ENCODE measurements around the gene FASTK. TPM values are rescaled to one million over a fixed set of nuclear protein-coding genes. Genes with fewer than 3 reads are reported as not detected.

The FASTK gene
- total RNA-seq, 4 donors from 2014 or later, result 51.3 to 82.2 (median 60.8) TPM

DNA sequence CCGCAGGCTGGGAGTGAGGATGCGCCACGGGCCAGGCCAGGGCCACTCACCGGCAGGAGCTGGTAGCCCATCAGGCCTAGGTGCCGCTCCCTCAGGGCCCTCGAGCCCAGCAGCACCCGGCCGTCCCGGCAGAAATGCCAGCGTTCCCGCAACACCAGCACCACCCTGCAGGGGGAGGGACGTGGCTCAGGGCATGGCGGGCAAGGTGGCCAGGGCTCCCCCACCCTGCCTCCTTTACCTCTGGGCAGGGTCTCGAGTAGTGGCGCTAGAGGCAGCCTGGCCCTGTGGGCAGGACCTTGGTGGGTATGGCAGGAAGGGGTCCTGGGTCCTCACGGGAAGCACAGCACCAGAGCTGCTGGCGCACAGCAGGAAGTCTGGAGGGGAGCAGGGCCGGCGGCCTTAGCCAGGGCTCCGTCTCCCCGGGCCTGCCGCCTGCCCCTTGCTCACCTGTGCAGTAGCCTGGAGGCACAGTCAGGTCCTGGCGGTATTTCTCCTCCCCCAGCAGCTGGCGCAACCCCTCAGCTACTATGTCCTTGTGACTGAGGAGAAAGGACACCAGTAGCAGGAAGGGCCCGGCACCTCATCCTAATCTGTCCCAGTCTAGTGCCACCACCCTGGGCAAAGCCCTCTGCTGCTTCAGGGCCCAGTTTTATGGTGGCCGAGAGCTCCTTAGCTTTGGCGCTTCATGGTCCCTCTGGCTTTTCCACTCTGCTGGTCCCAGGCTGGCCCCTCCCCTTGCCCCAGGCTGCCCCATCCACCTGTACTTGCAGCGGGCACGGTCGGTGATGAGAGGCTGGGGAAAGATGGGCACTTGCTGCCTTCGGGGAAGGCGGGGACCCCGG is 3.5 kb downstream of the FASTK start:
- H3K4me1 ChIP-seq, result peaks cover 3 to 52% (median 24%) of the 10 kb centered on the region in 3 donors
- H3K27ac ChIP-seq, result peak overlapping the region in 2 of 4 donors; percentile 15 to 36
- no peak for ATAC-seq
- no peaks in the 10 kb centered on the region for H3K27me3 ChIP-seq
- H3K4me3 ChIP-seq, result no peak overlapping the region
- H3K36me3 ChIP-seq, result peaks cover 0 to 57% of the 10 kb centered on the region in 2 donors
- TF ChIP-seq EP300 (IDR thresholded peaks at IDR 0.05), result no peak
- H3K9me3 ChIP-seq, result no peaks in the 10 kb centered on the region
- WGBS, 2 donors (ENCODE audit: low coverage in 1 of 2), result no CpG with 5 or more reads among the region's 33 CpGs

DNA sequence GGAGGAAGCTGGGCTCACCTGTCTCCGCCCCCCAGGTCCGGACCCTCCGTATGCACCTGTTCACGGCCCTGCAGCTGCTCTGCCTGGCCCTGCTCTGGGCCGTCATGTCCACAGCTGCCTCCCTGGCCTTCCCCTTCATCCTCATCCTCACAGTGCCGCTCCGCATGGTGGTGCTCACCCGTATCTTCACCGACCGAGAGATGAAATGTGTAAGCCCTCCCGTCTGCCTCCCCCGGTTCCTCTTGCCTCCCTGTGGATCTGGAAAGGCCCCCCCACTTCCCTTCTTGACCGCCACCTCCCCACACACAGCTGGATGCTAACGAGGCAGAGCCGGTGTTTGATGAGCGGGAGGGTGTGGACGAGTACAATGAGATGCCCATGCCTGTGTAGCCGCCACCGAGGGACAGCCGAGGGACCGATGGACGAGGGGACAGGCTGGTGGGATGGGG is 4.6 kb downstream of the FASTK start:
- no peak for ATAC-seq
- Histone ChIP-seq H3K27ac (no peak overlapping the region), H3K4me3 (no peak overlapping the region), H3K36me3 (peaks cover 0 to 68% of the 10 kb centered on the region in 2 donors), H3K27me3 (no peaks in the 10 kb centered on the region), H3K9me3 (no peaks in the 10 kb centered on the region), H3K4me1 (peaks cover 0 to 42% (median 14%) of the 10 kb centered on the region in 3 donors)
- TF ChIP-seq, protein P1, sequence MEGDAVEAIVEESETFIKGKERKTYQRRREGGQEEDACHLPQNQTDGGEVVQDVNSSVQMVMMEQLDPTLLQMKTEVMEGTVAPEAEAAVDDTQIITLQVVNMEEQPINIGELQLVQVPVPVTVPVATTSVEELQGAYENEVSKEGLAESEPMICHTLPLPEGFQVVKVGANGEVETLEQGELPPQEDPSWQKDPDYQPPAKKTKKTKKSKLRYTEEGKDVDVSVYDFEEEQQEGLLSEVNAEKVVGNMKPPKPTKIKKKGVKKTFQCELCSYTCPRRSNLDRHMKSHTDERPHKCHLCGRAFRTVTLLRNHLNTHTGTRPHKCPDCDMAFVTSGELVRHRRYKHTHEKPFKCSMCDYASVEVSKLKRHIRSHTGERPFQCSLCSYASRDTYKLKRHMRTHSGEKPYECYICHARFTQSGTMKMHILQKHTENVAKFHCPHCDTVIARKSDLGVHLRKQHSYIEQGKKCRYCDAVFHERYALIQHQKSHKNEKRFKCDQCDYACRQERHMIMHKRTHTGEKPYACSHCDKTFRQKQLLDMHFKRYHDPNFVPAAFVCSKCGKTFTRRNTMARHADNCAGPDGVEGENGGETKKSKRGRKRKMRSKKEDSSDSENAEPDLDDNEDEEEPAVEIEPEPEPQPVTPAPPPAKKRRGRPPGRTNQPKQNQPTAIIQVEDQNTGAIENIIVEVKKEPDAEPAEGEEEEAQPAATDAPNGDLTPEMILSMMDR (IDR thresholded peaks at IDR 0.05), result no peak
- no peak for TF ChIP-seq POLR2A (IDR thresholded peaks at IDR 0.05)
- no peak for TF ChIP-seq POLR2AphosphoS5 (IDR thresholded peaks at IDR 0.05)
- no peak for TF ChIP-seq EP300 (IDR thresholded peaks at IDR 0.05)
- 75 to 85% methylated on average over 5 to 20 of the region's 22 CpGs for WGBS, 2 donors (ENCODE audit: low coverage in 1 of 2)

DNA sequence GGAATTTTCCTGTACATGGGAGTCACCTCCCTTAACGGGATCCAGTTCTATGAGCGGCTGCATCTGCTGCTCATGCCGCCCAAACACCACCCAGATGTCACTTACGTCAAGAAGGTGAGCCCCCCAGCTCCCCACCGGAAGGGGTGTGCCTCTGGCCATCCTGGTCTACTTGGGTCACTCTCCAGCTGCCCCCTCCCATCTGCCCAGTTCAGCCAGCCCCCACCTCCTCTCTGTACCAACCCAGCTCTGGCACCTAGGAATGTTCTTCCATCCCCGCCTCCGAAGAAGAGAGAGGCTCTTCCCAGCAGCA is 5.0 kb downstream of the FASTK start:
- ATAC-seq, result no peak
- Histone ChIP-seq H3K27ac (no peak overlapping the region), H3K36me3 (peaks cover 0 to 72% of the 10 kb centered on the region in 2 donors), H3K9me3 (no peaks in the 10 kb centered on the region), H3K4me3 (no peak overlapping the region), H3K27me3 (no peaks in the 10 kb centered on the region), H3K4me1 (peaks cover 0 to 38% (median 12%) of the 10 kb centered on the region in 3 donors)
- 77% methylated on average over 4 of the region's 7 CpGs; no CpG with 5 or more reads in 1 of the 2 donors for WGBS, 2 donors (ENCODE audit: low coverage in 1 of 2)
- TF ChIP-seq EP300 (IDR thresholded peaks at IDR 0.05), result no peak
- TF ChIP-seq POLR2AphosphoS5 (IDR thresholded peaks at IDR 0.05), result no peak
- TF ChIP-seq, protein P1 (IDR thresholded peaks at IDR 0.05), result no peak
- no peak for TF ChIP-seq POLR2A (IDR thresholded peaks at IDR 0.05)

DNA sequence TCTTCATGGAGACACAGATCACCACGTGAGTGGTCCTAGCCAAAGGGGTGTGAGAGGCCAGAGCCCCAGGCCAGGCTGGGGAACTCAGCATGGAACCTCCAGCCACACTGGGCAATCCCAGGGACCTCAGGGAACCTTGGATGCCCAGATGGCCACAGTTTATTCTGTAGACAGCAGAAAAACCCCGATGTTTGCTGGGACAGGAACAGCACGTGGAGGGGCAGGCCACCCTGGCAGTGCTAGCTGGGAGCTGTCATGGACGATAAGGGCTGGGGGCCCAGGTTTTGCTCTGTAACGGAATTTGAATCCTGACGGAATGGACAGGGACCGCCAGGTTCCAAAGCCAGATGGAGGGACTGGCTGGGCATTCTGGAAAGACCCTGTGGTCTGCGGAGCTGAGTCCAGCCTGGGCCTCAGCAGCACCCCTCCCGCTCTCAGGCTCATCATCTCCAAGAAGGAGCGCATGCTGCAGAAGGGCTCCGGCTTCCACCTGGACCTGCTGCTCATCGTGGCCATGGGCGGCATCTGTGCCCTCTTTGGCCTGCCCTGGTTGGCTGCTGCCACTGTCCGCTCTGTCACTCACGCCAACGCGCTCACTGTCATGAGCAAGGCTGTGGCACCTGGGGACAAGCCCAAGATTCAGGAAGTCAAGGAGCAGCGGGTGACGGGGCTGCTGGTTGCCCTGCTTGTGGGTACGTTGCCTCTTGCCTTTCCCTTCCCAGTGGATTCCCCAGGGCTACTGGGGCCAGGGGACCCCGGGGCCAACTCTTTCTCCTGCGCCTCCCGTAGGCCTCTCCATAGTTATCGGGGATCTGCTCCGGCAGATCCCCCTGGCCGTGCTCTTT is 5.6 kb downstream of the FASTK start:
- no peak overlapping the region for H3K4me3 ChIP-seq
- 79 to 100% methylated on average over 1 to 4 of the region's 26 CpGs for WGBS, 2 donors (ENCODE audit: low coverage in 1 of 2)
- H3K27ac ChIP-seq, result no peak overlapping the region
- ATAC-seq, result no peak
- H3K4me1 ChIP-seq, result peaks cover 0 to 37% (median 12%) of the 10 kb centered on the region in 3 donors
- no peaks in the 10 kb centered on the region for H3K27me3 ChIP-seq
- TF ChIP-seq EP300 (IDR thresholded peaks at IDR 0.05), result no peak
- H3K36me3 ChIP-seq, result peaks cover 0 to 78% of the 10 kb centered on the region in 2 donors
- no peaks in the 10 kb centered on the region for H3K9me3 ChIP-seq

DNA sequence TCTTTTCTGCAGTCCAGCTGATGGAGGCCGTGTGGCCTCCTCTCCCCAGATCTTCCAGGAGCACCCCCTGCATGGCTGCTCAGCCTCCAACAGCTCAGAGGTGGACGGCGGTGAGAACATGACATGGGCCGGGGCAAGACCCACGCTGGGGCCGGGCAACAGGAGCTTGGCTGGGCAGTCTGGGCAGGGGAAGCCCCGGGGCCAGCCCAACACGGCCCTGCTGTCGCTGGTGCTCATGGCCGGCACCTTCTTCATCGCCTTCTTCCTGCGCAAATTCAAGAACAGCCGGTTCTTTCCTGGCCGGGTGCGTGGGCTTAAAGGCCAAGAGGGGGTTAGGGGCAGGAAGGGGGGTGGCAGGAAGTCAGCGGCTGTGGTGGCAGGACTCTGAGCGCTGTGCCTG is 6.6 kb downstream of the FASTK start:
- Histone ChIP-seq H3K9me3 (no peaks in the 10 kb centered on the region), H3K27me3 (no peaks in the 10 kb centered on the region), H3K36me3 (peaks cover 0 to 88% of the 10 kb centered on the region in 2 donors), H3K27ac (no peak overlapping the region), H3K4me3 (no peak overlapping the region), H3K4me1 (peaks cover 0 to 26% (median 3%) of the 10 kb centered on the region in 3 donors)
- ATAC-seq, result no peak
- TF ChIP-seq EP300 (IDR thresholded peaks at IDR 0.05) (no peak), POLR2A (IDR thresholded peaks at IDR 0.05) (no peak), POLR2AphosphoS5 (IDR thresholded peaks at IDR 0.05) (no peak)
- TF ChIP-seq, protein P1 (IDR thresholded peaks at IDR 0.05), result no peak
- 40% methylated on average over 1 of the region's 17 CpGs; no CpG with 5 or more reads in 1 of the 2 donors for WGBS, 2 donors (ENCODE audit: low coverage in 1 of 2)
